ENCODE measurements around the gene GATA5.

The GATA5 gene

GRCh38 chr20:62486484-62486883 lies 10.7 kb upstream of the GATA5 start:
- DNase-seq, result no peak

DNA sequence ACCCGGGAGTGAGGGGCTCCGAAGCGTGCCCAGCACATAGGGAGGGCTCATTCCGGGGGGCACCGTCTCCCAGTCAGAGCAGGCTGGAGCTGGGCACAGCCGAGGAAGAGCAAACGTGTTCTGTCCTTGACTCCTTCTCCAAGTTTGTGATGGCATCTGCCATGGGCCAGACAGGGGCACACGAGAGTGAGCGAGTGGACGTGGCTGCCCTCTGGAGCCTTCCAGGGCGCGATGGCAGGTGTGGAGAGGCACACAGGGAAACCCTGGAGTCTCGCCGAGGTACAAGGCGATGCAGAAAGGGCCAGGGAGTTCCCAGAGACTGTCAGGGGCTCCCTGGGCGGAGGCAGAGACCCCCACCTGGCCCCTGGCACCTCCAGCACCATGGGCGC lies 9.9 kb upstream of the GATA5 start:
- no peak for DNase-seq

- no peak for DNase-seq
Measured at GRCh38 chr20:62485062-62485700, 9.4 kb upstream of the GATA5 start.

- DNase-seq, result no peak
Measured at GRCh38 chr20:62484478-62484877, 8.7 kb upstream of the GATA5 start.

DNA sequence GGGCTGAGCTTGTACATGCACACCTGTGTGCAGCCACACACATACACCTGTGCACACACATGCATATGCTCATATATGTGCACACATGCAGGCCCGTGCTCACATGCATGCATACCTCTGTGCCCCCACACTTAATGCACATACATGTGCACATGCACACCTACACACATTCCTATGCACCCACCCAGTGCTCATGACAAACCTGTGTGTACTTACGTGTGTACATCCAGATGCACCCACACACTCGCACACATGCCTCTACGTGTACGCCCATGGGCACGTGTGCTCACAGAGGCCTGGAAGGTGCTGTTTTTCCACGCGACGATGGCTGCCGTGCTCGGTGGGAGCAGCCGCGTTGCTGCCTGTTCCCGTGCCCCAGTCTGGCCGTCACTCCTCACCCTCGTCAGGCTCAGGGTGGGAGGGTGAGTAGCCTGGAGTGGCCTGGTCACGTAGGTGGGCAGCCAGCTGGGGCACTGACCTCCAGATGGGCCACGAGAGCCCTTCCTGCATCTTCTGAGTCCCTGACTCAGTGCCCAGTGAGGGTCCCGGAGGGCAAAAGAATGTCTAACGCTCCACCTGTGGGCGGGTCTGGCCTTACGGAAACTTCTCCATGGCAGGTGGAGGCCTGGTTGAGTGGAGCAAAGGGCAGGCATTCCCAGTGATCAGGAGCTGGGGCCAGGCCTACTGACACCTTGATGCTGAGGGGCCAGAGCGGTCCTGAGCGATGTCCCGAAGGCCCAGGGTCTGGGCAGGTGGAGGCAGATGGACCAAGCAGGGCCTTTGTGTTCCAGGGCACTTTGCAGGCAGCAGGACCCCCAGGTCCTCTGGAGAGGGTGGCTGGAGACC lies 8.0 kb upstream of the GATA5 start:
- DNase-seq, result no peak

DNA sequence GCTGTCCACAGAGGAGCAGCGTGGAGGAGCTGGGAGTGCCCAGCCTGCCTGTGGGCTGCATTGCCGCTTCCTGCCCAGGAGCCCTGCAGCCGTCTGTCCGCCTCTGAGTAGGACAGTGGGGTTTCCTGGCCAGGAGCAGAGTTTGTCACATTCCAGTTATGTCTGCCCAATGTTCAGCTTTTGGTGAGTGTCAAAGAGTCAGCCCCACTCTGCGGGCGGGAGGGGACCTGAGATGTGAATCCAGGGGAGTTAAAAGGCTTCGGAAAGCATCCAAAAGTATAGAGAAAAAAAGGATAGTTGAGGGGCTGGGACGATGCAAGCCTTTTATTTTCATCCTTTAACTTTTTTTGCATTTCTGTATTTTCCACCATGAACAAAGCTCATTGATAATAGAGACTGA lies 7.2 kb upstream of the GATA5 start:
- no peak for DNase-seq

DNA sequence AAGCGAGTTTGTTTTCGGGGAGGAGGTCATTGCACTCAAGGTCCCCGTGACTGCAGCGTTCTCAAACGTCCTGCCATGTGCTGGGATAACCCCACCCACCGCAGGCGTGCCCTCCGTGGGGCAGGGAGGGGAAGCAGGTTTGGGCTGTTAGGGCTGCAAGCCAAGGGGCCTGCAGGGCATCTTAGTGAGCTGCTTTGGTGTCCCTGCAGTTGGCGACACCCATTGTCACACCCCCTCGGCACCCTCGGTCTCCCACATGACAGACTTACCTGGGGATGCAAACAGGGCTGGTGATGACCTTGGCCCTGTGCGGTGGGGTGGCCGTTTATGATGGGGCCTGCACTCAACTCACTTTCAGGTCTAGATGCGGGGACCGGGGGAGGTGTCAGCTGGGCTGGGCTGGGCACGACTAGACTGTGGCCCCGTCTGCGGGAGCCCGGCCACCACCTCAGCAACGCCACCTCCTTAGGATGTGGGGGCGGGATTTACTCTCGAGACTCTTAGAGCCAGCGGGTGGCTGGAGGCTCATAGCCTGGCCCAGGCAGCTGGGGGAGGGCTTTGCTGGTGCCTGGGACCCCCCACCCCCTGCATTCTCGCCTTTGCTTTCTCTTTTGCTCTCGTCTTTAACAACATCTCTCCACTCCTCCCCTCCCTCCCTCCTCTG lies 6.5 kb upstream of the GATA5 start:
- no peak for DNase-seq

GRCh38 chr20:62481425-62482145 lies 5.8 kb upstream of the GATA5 start:
- no peak for DNase-seq

GRCh38 chr20:62480318-62480717 lies 4.5 kb upstream of the GATA5 start:
- no peak for DNase-seq

GRCh38 chr20:62479656-62480055 lies 3.9 kb upstream of the GATA5 start:
- no peak for DNase-seq

DNA sequence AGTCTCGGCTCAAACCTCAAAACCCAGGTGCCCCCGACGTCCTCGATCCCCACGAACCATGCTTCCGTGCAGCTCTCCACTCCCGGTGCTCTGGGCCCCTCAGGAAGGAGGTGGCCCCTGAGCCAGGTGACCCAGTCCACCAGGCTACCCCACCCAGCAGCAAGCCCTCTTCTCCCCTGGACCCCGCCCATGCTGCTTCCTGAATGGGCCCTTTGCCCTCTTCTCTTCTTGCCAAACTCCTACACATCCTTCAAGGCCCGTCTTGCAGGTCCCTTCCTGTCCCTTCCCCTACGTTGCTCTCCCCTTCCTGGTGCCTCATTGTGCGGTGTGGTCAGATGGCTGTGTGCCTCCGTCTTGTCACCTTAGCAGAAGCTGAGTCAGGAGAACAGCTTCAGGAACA lies 3.4 kb upstream of the GATA5 start:
- no peak for DNase-seq

DNA sequence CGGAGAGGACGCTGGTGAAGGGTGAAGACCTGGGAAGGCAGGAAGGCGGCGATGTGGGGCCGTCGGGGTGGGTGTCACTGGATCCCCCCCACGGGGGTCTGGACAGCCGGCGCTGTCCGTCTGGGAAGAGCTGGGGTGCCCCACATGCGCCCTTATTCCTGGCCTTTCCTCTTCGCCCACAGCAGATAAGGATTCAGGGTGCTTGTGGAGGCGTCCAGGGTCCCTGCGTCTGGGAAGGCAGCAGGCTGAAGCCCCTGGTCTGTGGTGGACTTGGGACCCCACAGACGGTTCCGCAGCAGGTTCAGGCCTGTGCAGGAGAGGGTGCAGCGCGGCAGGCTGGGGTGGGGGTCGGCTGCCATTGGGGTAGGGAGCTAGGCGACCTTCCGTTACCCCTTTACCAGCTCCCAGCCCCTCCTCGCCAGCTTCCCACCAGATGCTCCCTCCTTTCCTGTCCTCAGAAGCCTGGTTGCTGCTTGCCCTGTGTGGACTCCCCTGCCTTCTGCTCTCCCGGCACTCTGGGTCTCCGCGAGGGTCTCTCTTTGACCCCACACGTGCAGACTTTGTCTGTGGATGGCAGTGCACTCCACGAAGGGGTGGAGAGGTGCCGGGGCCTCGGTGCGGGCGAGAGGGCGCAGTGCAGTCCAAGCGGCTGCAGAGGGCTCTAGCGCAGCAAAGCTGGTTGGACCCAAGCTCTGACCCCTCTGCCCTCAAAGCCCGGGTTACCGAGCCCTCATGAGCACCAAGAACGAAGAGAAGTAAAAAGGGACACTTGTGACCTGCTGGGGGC lies 2.1 kb upstream of the GATA5 start:
- DNase-seq, result no peak

- DNase-seq, result no peak
Measured at GRCh38 chr20:62476056-62476838, 452 bp upstream of the GATA5 start.

GRCh38 chr20:62475027-62475771 lies 596 bp downstream of the GATA5 start:
- no peak for DNase-seq

DNA sequence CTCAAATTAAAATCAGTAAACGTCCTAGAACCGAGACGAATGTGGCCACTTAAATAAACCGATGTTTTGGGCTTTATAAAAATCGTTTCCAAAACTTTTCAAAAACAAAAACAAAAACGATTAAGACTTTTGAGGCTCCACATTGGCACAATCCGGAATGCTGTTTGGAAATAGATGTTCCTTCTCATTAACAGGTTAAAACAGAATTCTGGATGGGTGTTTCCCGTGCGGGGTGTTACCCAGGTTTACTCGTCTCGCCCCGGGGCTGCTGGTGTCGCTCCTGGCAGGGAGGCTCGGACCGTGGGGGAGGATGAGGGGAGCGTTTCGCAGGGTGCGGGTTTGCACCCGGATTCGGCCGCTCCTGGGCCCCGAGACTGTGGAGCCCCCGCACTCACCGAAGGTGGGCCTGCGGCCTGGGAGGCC lies 1.2 kb downstream of the GATA5 start:
- DNase-seq, result no peak

- no peak for DNase-seq
Measured at GRCh38 chr20:62473717-62474603, 1.8 kb downstream of the GATA5 start.

DNA sequence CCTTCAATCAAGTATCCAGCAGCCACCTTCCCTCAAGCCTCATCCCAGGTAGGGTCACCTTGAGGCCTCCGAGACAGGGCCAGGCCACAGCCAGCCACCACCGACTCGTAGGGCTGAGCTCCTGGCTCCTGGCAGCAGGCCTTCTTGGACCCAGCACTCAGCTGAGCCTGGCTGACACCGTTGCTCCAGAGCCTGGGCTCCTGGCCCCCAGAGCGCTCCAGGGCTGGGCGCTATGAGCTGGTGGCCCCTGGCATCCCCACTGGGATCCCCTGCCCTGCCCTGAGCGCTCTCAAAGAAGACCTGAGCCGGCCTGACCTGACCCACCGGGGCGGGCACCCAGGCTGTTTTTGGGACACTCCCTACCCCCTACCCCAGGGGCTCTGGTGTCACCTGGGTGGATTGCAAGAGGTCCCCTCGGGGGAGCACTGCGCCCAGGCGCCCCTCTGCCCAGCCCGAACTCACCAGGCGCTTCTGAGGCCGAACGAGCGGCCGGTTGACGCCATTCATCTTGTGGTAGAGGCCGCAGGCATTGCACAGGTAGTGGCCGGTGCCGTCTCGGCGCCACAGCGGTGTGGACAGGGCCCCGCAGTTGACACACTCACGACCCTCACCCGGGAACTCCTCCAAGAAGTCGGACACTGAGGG lies 2.7 kb downstream of the GATA5 start:
- no peak for DNase-seq

DNA sequence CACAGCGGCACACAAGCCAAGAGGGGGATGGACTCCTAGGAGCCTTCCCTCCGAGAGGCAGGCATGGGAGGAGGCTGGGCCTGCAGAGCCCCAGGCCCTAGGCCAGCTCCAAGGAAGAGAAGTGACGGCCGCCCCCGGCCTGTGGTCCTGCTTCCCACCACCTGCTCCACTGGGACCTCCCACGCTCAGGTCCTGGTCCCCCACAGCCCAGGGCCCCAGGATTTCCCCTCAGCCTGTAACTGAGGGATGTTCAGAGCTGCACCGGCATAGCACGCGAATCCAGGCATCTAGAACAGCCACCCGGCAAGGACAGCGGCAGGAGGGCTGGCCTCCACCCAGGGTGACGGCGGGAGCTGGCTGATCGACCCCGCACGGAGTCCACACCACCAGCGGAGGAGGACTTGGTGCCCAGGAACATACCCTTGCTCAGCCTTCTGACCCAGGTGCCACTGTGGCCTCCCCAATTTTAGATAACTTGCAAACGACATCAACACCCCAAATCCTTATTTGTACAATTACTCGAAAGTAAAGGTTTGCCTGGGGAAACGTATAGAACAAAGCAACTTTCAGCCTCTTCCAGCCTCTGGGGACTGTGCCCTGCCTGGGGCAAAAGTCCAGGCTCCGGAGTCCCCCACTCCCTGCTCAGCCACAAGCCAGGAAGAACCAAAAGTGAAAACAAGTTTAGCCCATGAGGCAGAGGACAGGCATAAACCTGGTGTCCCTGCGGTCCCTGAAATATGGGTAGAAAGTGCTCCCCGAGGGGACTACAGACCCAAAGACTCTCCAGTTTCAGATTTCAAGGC lies 3.5 kb downstream of the GATA5 start:
- DNase-seq, result no peak

All from activated CD8-positive, alpha-beta memory T cell treated with anti-CD3 and anti-CD28 coated beads for 24 hours (primary cell).